Cardiac muscle cell (in vitro differentiated cells and primary cell): Measurements from ENCODE around the gene VAV1. TPM values are rescaled to one million over a fixed set of nuclear protein-coding genes. Genes with fewer than 3 reads are reported as not detected.
"Not testable (repeated sequence)": the region's sequence is repeated elsewhere in the genome, so short reads cannot be mapped to it uniquely, and the experiment has no call there.

Experiments
- DNase-seq, 2 donors: peaks; one replicate each; pipeline versions ENCODE4 v3.0.0 to v3.0.0-alpha.2; 2010 to 2017; ENCODE audit warnings: low read depth in 1 of 2, low spot score in 1 of 2
- H3K27ac ChIP-seq: fragments of 200-600 bp; sonication (generic); 2 replicates; pipeline ENCODE4 v1.5.1; 2016
- H3K27me3 ChIP-seq: fragments of 200-600 bp; sonication (generic); 2 replicates; pipeline ENCODE4 v1.6.0; 2016; ENCODE audit warnings: control low read depth
- H3K36me3 ChIP-seq: fragments of 200-600 bp; sonication (generic); 2 replicates; pipeline ENCODE4 v1.5.1; 2016; ENCODE audit warnings: control low read depth
- H3K4me1 ChIP-seq: fragments of 200-600 bp; sonication (generic); 2 replicates; pipeline ENCODE4 v1.8.1; 2017; ENCODE audit warnings: low read depth, mild to moderate bottlenecking, mixed run types
- H3K4me3 ChIP-seq: fragments of 200-600 bp; sonication (generic); 2 replicates; pipeline ENCODE4 v1.5.1; 2016; ENCODE audit warnings: mild to moderate bottlenecking
- H3K9me3 ChIP-seq: fragments of 200-600 bp; sonication (generic); 2 replicates; pipeline ENCODE4 v1.5.1; 2017; ENCODE audit warnings: low read depth, mild to moderate bottlenecking, control low read depth
- polyA plus RNA-seq: library from polyadenylated mRNA; unstranded; fragments of >200 nt; fragmentation: Nextera tagmentation; extraction: Ambion mirVana; gene quantifications from 2 replicates; pipeline ENCODE4 v1.2.1, GENCODE V29; 2016
- total RNA-seq: library from RNA; depleted of rRNA; stranded (reverse); fragments of >200 nt; gene quantifications from 2 replicates; pipeline ENCODE4 v1.2.3, GENCODE V29; 2016
- TF ChIP-seq, protein P1 (sequence below): IDR thresholded peaks from 2 replicates; pipeline ENCODE4 v1.5.1; 2012; ENCODE audit warnings: low read depth, mild to moderate bottlenecking, low read length

VAV1 gene
- total and polyA plus RNA-seq, 2 experiments from 2014 or later = not detected

DNA sequence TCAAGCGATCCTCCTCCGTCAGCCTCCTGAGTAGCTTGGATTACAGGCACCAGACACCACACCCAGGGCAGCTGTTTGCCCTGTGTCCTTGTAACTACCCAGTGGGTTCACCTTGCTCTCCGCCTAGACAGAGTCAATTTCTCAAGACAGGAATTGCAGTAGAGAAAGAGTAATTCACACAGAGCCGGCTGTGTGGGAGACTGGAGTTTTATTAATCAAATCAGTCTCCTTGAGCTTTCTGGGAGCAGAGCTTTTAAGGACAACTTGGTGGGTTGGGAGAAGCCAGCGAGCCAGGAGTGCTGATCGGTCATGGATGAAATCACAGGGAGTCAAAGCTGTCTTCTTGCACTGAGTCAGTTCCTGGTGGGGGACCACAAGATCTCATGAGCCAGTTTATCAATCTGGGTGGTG lies 94.2 kb downstream of the VAV1 start:
- H3K4me3 ChIP-seq = no peak overlapping the region

DNA sequence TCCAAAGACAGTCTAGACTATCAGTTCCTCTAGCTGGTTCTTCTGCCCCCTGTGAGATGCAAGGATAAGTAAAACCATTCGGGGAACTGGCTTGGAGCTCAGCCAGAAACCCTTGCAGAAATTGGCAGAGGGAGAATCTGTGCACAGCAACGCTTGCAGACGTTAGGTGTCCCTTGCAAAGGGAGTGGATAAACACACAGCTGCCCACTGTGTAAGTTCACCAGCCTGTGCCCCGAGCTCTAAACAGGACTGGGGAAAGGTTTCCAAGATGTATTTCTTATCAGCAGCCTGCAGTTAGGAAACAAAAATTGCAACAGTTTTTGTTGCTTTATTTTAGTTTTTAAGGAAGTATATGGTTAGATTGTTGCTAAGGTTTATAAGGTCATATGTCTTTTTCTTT lies 95.8 kb downstream of the VAV1 start:
- H3K9me3 ChIP-seq = no peaks in the 10 kb centered on the region
- no peak overlapping the region for H3K4me3 ChIP-seq
- H3K36me3 ChIP-seq = no peaks in the 10 kb centered on the region
- TF ChIP-seq, protein P1, sequence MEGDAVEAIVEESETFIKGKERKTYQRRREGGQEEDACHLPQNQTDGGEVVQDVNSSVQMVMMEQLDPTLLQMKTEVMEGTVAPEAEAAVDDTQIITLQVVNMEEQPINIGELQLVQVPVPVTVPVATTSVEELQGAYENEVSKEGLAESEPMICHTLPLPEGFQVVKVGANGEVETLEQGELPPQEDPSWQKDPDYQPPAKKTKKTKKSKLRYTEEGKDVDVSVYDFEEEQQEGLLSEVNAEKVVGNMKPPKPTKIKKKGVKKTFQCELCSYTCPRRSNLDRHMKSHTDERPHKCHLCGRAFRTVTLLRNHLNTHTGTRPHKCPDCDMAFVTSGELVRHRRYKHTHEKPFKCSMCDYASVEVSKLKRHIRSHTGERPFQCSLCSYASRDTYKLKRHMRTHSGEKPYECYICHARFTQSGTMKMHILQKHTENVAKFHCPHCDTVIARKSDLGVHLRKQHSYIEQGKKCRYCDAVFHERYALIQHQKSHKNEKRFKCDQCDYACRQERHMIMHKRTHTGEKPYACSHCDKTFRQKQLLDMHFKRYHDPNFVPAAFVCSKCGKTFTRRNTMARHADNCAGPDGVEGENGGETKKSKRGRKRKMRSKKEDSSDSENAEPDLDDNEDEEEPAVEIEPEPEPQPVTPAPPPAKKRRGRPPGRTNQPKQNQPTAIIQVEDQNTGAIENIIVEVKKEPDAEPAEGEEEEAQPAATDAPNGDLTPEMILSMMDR = no peak
- H3K27me3 ChIP-seq = no peaks in the 10 kb centered on the region
- H3K27ac ChIP-seq = no peak overlapping the region
- DNase-seq = peak in 1 of 2 donors; percentile 41
- H3K4me1 ChIP-seq = no peaks in the 10 kb centered on the region

More for the DNA sequence above, 94.2 kb downstream of the VAV1 start:
- Histone ChIP-seq H3K36me3 (no peaks in the 10 kb centered on the region), H3K27me3 (no peaks in the 10 kb centered on the region), H3K27ac (no peak overlapping the region), H3K4me1 (no peaks in the 10 kb centered on the region), H3K9me3 (no peaks in the 10 kb centered on the region)
- TF ChIP-seq, protein P1 = no peak
- no peak for DNase-seq

DNA sequence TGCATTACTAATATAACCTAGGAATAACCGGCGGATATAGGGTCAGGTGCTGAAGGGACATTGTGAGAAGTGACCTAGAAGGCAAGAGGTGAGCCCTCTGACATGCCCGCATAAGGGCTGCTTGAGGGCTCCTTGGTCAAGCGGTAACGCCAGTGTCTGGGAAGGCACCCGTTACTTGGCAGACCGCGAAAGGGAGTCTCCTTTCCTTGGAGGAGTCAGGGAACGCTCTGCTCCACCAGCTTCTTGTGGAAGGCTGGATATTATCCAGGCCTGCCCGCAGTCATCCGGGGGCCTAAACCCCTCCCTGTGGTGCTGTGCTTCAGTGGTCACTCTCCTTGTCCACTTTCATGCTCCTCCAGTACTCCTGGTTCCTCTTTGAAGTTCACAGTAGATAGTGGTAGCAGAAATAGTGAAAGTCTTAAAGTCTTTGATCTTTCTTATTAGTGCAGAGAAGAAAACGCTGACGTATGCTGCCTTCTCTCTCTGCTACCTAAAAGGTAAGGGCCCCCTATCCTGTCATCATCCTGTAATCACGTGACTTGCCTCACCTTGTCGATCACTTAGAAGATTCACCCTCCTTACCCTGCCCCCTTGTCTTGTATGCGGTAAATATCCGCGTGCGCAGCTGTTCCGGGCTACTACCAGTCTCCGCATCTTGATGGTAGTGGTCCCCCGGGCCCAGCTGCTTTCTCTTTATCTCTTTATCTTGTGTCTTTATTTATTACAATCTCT lies 96.8 kb downstream of the VAV1 start:
- DNase-seq, H3K36me3 ChIP-seq, H3K4me1 ChIP-seq, H3K27ac ChIP-seq, H3K9me3 ChIP-seq, H3K4me3 ChIP-seq, H3K27me3 ChIP-seq: not testable (repeated sequence)

DNA sequence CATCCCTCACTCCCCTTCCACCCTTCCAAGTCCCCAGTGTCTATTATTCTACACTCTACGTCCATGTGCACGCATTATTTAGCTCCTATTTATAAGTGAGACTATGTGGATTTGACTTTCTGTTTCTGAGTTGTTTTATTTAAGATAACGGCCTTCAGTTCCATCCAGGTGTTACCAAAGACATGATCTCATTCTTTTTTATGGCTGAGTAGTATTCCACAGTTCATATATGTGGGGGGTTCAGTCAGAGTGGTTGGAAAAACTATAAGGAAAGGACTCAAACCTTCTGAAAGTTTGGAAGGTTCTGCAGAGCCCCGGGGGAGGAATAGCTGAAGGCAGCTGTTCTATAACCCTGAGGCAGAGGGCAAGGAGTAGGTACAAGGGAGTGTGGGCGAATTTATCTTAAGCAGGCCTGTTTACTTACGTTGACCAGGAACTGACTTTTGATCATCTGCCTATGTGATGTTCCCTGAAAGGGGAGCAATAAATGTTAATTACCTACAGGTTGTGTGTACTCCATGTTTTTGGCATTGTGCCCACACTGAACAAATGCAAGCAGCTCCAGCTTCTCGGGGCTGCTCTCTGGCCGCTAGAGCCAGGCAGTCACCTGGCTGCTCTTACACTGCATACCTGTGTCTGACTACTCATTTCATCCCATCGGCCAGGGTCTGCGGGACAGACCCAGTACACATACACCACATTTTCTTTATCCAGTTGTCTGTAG lies 101.4 kb downstream of the VAV1 start:
- Histone ChIP-seq H3K9me3 (no peaks in the 10 kb centered on the region), H3K4me1 (no peaks in the 10 kb centered on the region), H3K27me3 (no peaks in the 10 kb centered on the region), H3K36me3 (no peaks in the 10 kb centered on the region), H3K4me3 (no peak overlapping the region), H3K27ac (no peak overlapping the region)
- no peak for DNase-seq
- TF ChIP-seq, protein P1 = no peak

DNA sequence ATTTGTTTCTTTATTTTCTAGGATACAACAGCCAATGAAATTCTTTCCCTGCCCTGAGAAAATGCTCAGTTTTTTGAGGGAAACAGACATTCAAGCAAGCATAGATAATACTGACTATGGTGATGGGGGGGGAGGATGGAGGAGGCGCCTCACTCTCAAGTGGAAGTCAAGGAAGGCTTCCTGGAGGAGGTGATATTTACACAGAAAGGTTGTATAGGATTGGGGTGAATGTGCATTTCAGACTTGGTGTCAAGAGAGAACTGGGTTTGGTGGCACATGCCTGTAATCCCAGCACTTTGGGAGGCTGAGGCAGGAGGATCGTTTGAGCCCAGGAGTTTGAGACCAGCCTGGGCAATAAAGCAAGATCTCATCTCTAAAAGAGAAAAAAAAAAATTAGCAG lies 102.7 kb downstream of the VAV1 start:
- no peak for DNase-seq
- no peaks in the 10 kb centered on the region for H3K4me1 ChIP-seq
- no peak overlapping the region for H3K4me3 ChIP-seq
- TF ChIP-seq, protein P1 = no peak
- H3K36me3 ChIP-seq = no peaks in the 10 kb centered on the region
- no peak overlapping the region for H3K27ac ChIP-seq
- no peaks in the 10 kb centered on the region for H3K27me3 ChIP-seq
- H3K9me3 ChIP-seq = no peaks in the 10 kb centered on the region

DNA sequence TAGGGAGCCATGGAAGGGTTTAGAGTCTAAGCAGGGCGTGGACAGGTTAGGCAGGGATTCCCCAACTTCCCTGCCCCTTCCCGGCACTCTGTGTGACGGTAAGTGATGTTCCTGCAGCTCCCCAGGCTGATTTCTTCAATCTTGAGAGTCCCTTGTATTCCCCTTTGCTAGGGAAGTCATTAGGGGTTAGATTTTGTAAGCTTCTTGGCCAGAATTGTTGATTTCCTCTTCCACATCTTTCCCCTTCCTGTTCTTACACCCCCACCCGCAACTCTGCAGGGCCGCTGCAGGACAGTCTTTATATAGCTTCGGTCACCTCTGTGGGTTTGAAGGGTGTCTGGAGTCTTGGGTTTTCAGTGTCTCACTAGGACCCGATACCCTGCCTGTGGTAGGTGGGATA lies 104.2 kb downstream of the VAV1 start:
- DNase-seq = no peak

More for the DNA sequence above, 104.2 kb downstream of the VAV1 start:
- TF ChIP-seq, protein P1 = no peak
- Histone ChIP-seq H3K9me3 (no peaks in the 10 kb centered on the region), H3K27me3 (no peaks in the 10 kb centered on the region), H3K36me3 (no peaks in the 10 kb centered on the region), H3K4me1 (no peaks in the 10 kb centered on the region), H3K27ac (no peak overlapping the region), H3K4me3 (no peak overlapping the region)
